GM23338 (cell line): ENCODE data around the gene RDH8. TPM values are rescaled to one million over a fixed set of nuclear protein-coding genes. Genes with fewer than 3 reads are reported as not detected.

Experiments used
- ATAC-seq: fragments of 200-7000 bp; cut with Tn5 transposase; 3 replicates; pipeline ENCODE4 v1.9.1; 2020
- DNase-seq: peaks from one replicate; pipeline ENCODE4 v3.0.0-alpha.2; 2015; ENCODE audit warnings: low spot score
- H2AFZ ChIP-seq: fragments of 200-600 bp; sonication (generic); 2 replicates; pipeline ENCODE4 v1.8.0; 2016; ENCODE audit warnings: antibody characterized with exemption, mild to moderate bottlenecking, moderate library complexity
- H3F3A ChIP-seq: fragments of 200-600 bp; sonication (generic); replicated peaks from 2 replicates; pipeline ENCODE4 v1.8.0; 2017; ENCODE audit warnings: antibody characterized with exemption, mixed run types, low read depth
- H3K27ac ChIP-seq: fragments of 200-600 bp; sonication (generic); 2 replicates; pipeline ENCODE4 v1.6.1; 2016; ENCODE audit warnings: low read depth
- H3K27me3 ChIP-seq: fragments of 200-600 bp; sonication (generic); 2 replicates; pipeline ENCODE4 v1.8.0; 2016; ENCODE audit warnings: mild to moderate bottlenecking, mixed run types, moderate library complexity; ENCODE audit not compliant: insufficient read depth
- H3K36me3 ChIP-seq: fragments of 200-600 bp; sonication (generic); 2 replicates; pipeline ENCODE4 v1.8.0; 2016; ENCODE audit warnings: mild to moderate bottlenecking; ENCODE audit not compliant: insufficient read depth
- H3K4me1 ChIP-seq: fragments of 200-600 bp; sonication (generic); 2 replicates; pipeline ENCODE4 v1.8.0; 2016; ENCODE audit warnings: mild to moderate bottlenecking, moderate library complexity; ENCODE audit not compliant: insufficient read depth
- H3K4me2 ChIP-seq: fragments of 200-600 bp; sonication (generic); 2 replicates; pipeline ENCODE4 v1.7.1; 2017; ENCODE audit warnings: mixed run types
- H3K4me3 ChIP-seq: fragments of 200-600 bp; sonication (generic); 2 replicates; pipeline ENCODE4 v1.6.1; 2016; ENCODE audit warnings: mixed run types
- H3K79me2 ChIP-seq: fragments of 200-600 bp; sonication (generic); replicated peaks from 2 replicates; pipeline ENCODE4 v1.8.0; 2017; ENCODE audit warnings: mild to moderate bottlenecking; ENCODE audit not compliant: insufficient read depth
- H3K9me2 ChIP-seq: fragments of 200-600 bp; sonication (generic); 2 replicates; pipeline ENCODE4 v1.8.0; 2017; ENCODE audit not compliant: insufficient read depth
- H4K20me1 ChIP-seq: fragments of 200-600 bp; sonication (generic); replicated peaks from 2 replicates; pipeline ENCODE4 v1.8.0; 2017; ENCODE audit warnings: mild to moderate bottlenecking; ENCODE audit not compliant: insufficient read depth
- H3K27ac Mint-ChIP-seq: 2 replicates; pipeline ENCODE4 v1.8.0; 2020; ENCODE audit warnings: inconsistent platforms, mild to moderate bottlenecking, moderate library complexity, mixed read lengths
- H3K27me3 Mint-ChIP-seq: 3 replicates; pipeline ENCODE4 v1.8.0; 2022; ENCODE audit warnings: low read depth, mild to moderate bottlenecking, moderate library complexity, mixed read lengths, inconsistent platforms; ENCODE audit not compliant: insufficient read depth, poor library complexity
- H3K36me3 Mint-ChIP-seq: 3 replicates; pipeline ENCODE4 v1.8.0; 2021; ENCODE audit warnings: low read depth, mild to moderate bottlenecking, inconsistent platforms, moderate library complexity, mixed read lengths
- H3K4me1 Mint-ChIP-seq: 3 replicates; pipeline ENCODE4 v1.8.0; 2020; ENCODE audit warnings: mild to moderate bottlenecking, inconsistent platforms, mixed read lengths
- H3K4me3 Mint-ChIP-seq: 3 replicates; pipeline ENCODE4 v1.8.0; 2021; ENCODE audit warnings: moderate library complexity, mild to moderate bottlenecking, inconsistent platforms, mixed read lengths
- H3K9me3 Mint-ChIP-seq: 3 replicates; pipeline ENCODE4 v1.8.0; 2020; ENCODE audit warnings: moderate library complexity, mild to moderate bottlenecking, inconsistent platforms, mixed read lengths
- CREB1 ChIP-seq: fragments of 250-450 bp; sonication (Bioruptor Pico); IDR thresholded peaks from 2 replicates; pipeline ENCODE4 v1.5.0; 2020; ENCODE audit warnings: low read depth, mild to moderate bottlenecking, moderate library complexity
- CTCF ChIP-seq, 2 experiments: fragments of 200-600 bp in 1 of 2; sonication (generic) in 1 of 2; conservative IDR thresholded peaks; 2 replicates each; pipeline versions ENCODE4 v1.5.1 to v1.6.1; 2016 to 2017; ENCODE audit warnings: antibody characterized with exemption in 2 of 2, low read depth in 2 of 2, mild to moderate bottlenecking in 2 of 2, moderate library complexity in 1 of 2
- ETS1 ChIP-seq: IDR thresholded peaks from 2 replicates; pipeline ENCODE4 v1.6.1; 2016; ENCODE audit warnings: antibody characterized with exemption
- EZH2 ChIP-seq: fragments of 200-600 bp; sonication (generic); IDR thresholded peaks from one replicate; pipeline ENCODE4 v1.8.0; 2017; ENCODE audit warnings: antibody characterized with exemption, mild to moderate bottlenecking, low read depth; ENCODE audit not compliant: unreplicated experiment
- EZH2phosphoT487 ChIP-seq: fragments of 200-600 bp; sonication (generic); IDR thresholded peaks from one replicate; pipeline ENCODE4 v1.8.1; 2018; ENCODE audit warnings: antibody characterized with exemption; ENCODE audit not compliant: unreplicated experiment
- JUNB ChIP-seq: IDR thresholded peaks from one replicate; pipeline ENCODE4 v1.6.1; 2016; ENCODE audit warnings: antibody characterized with exemption; ENCODE audit not compliant: unreplicated experiment
- NANOG ChIP-seq: IDR thresholded peaks from 2 replicates; pipeline ENCODE4 v1.6.1; 2016; ENCODE audit warnings: antibody characterized with exemption, borderline replicate concordance
- POLR2AphosphoS5 ChIP-seq: IDR thresholded peaks from 2 replicates; pipeline ENCODE4 v1.6.1; 2016; ENCODE audit warnings: antibody characterized with exemption, low read depth
- STAT1 ChIP-seq: IDR thresholded peaks from one replicate; pipeline ENCODE4 v1.6.1; 2016; ENCODE audit warnings: antibody characterized with exemption; ENCODE audit not compliant: unreplicated experiment
- ZNF114 ChIP-seq: fragments of 250-450 bp; sonication (Bioruptor Pico); IDR thresholded peaks from 2 replicates; pipeline ENCODE4 v1.5.0; 2020; ENCODE audit warnings: mild to moderate bottlenecking, moderate library complexity
- ZNF331 ChIP-seq: fragments of 250-450 bp; sonication (Bioruptor Pico); IDR thresholded peaks from 2 replicates; pipeline ENCODE4 v1.5.0; 2020; ENCODE audit warnings: low read depth, mild to moderate bottlenecking, moderate library complexity
- polyA plus RNA-seq: library from polyadenylated mRNA; unstranded; fragments of >200 nt; fragmentation: Nextera tagmentation; extraction: Ambion mirVana; gene quantifications from 2 replicates; pipeline ENCODE4 v1.2.1, GENCODE V29; 2016
- total RNA-seq: library from RNA; depleted of rRNA; stranded (reverse); fragments of >200 nt; shearing (Covaris generic); gene quantifications from 2 replicates; pipeline ENCODE4 v1.2.3, GENCODE V29; 2014
- TF ChIP-seq, protein P1 (sequence below): IDR thresholded peaks from one replicate; pipeline ENCODE4 v1.6.1; 2018; ENCODE audit warnings: antibody characterized with exemption; ENCODE audit not compliant: unreplicated experiment
- TF ChIP-seq, protein P2 (sequence below): fragments of 250-450 bp; sonication (Bioruptor Pico); IDR thresholded peaks from 2 replicates; pipeline ENCODE4 v1.5.0; 2020; ENCODE audit warnings: mild to moderate bottlenecking, moderate library complexity

Gene RDH8
- total and polyA plus RNA-seq, 2 experiments from 2014 or later: not detected

GRCh38 chr19:9996541-9996940 is 16.7 kb upstream of the RDH8 start:
- H3K27me3 ChIP-seq: no peaks in the 10 kb centered on the region
- no peaks in the 10 kb centered on the region for H3K9me2 ChIP-seq
- H3K27me3 Mint-ChIP-seq: peaks cover 17% of the 10 kb centered on the region
- H3K27ac Mint-ChIP-seq: no peak overlapping the region
- H3K36me3 Mint-ChIP-seq: no peaks in the 10 kb centered on the region
- no peak overlapping the region for H3K4me2 ChIP-seq
- no peak overlapping the region for H3K27ac ChIP-seq
- H3K4me1 ChIP-seq: no peaks in the 10 kb centered on the region
- no peaks in the 10 kb centered on the region for H3F3A ChIP-seq
- no peaks in the 10 kb centered on the region for H3K36me3 ChIP-seq
- peaks cover 3% of the 10 kb centered on the region; the same call in 1 of the 3 replicates for H3K4me1 Mint-ChIP-seq
- H4K20me1 ChIP-seq: no peaks in the 10 kb centered on the region
- TF ChIP-seq ZNF114 (no peak), CREB1 (CRISPR knock-in tag) (no peak), POLR2AphosphoS5 (no peak), CTCF (conservative IDR thresholded peaks at IDR 0.05; ENCODE audit: low read depth in 2 of 2) (no peak), STAT1 (no peak), ETS1 (no peak), EZH2phosphoT487 (no peak), ZNF331 (CRISPR knock-in tag) (no peak), JUNB (no peak), NANOG (no peak), EZH2 (no peak)
- TF ChIP-seq, protein P1, sequence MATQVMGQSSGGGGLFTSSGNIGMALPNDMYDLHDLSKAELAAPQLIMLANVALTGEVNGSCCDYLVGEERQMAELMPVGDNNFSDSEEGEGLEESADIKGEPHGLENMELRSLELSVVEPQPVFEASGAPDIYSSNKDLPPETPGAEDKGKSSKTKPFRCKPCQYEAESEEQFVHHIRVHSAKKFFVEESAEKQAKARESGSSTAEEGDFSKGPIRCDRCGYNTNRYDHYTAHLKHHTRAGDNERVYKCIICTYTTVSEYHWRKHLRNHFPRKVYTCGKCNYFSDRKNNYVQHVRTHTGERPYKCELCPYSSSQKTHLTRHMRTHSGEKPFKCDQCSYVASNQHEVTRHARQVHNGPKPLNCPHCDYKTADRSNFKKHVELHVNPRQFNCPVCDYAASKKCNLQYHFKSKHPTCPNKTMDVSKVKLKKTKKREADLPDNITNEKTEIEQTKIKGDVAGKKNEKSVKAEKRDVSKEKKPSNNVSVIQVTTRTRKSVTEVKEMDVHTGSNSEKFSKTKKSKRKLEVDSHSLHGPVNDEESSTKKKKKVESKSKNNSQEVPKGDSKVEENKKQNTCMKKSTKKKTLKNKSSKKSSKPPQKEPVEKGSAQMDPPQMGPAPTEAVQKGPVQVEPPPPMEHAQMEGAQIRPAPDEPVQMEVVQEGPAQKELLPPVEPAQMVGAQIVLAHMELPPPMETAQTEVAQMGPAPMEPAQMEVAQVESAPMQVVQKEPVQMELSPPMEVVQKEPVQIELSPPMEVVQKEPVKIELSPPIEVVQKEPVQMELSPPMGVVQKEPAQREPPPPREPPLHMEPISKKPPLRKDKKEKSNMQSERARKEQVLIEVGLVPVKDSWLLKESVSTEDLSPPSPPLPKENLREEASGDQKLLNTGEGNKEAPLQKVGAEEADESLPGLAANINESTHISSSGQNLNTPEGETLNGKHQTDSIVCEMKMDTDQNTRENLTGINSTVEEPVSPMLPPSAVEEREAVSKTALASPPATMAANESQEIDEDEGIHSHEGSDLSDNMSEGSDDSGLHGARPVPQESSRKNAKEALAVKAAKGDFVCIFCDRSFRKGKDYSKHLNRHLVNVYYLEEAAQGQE: no peak
- TF ChIP-seq, protein P2, sequence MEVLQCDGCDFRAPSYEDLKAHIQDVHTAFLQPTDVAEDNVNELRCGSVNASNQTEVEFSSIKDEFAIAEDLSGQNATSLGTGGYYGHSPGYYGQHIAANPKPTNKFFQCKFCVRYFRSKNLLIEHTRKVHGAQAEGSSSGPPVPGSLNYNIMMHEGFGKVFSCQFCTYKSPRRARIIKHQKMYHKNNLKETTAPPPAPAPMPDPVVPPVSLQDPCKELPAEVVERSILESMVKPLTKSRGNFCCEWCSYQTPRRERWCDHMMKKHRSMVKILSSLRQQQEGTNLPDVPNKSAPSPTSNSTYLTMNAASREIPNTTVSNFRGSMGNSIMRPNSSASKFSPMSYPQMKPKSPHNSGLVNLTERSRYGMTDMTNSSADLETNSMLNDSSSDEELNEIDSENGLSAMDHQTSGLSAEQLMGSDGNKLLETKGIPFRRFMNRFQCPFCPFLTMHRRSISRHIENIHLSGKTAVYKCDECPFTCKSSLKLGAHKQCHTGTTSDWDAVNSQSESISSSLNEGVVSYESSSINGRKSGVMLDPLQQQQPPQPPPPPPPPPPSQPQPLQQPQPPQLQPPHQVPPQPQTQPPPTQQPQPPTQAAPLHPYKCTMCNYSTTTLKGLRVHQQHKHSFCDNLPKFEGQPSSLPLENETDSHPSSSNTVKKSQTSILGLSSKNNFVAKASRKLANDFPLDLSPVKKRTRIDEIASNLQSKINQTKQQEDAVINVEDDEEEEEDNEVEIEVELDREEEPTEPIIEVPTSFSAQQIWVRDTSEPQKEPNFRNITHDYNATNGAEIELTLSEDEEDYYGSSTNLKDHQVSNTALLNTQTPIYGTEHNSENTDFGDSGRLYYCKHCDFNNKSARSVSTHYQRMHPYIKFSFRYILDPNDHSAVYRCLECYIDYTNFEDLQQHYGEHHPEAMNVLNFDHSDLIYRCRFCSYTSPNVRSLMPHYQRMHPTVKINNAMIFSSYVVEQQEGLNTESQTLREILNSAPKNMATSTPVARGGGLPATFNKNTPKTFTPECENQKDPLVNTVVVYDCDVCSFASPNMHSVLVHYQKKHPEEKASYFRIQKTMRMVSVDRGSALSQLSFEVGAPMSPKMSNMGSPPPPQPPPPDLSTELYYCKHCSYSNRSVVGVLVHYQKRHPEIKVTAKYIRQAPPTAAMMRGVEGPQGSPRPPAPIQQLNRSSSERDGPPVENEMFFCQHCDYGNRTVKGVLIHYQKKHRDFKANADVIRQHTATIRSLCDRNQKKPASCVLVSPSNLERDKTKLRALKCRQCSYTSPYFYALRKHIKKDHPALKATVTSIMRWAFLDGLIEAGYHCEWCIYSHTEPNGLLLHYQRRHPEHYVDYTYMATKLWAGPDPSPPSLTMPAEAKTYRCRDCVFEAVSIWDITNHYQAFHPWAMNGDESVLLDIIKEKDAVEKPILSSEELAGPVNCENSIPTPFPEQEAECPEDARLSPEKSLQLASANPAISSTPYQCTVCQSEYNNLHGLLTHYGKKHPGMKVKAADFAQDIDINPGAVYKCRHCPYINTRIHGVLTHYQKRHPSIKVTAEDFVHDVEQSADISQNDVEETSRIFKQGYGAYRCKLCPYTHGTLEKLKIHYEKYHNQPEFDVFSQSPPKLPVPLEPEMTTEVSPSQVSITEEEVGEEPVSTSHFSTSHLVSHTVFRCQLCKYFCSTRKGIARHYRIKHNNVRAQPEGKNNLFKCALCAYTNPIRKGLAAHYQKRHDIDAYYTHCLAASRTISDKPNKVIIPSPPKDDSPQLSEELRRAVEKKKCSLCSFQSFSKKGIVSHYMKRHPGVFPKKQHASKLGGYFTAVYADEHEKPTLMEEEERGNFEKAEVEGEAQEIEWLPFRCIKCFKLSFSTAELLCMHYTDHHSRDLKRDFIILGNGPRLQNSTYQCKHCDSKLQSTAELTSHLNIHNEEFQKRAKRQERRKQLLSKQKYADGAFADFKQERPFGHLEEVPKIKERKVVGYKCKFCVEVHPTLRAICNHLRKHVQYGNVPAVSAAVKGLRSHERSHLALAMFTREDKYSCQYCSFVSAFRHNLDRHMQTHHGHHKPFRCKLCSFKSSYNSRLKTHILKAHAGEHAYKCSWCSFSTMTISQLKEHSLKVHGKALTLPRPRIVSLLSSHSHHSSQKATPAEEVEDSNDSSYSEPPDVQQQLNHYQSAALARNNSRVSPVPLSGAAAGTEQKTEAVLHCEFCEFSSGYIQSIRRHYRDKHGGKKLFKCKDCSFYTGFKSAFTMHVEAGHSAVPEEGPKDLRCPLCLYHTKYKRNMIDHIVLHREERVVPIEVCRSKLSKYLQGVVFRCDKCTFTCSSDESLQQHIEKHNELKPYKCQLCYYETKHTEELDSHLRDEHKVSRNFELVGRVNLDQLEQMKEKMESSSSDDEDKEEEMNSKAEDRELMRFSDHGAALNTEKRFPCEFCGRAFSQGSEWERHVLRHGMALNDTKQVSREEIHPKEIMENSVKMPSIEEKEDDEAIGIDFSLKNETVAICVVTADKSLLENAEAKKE (CRISPR knock-in tag): no peak
- H2AFZ ChIP-seq: peak overlapping the region; percentile 59; the same call in 1 of the 2 replicates
- ATAC-seq (no peak), DNase-seq (no peak)
- no peak overlapping the region for H3K4me3 ChIP-seq
- H3K79me2 ChIP-seq: no peaks in the 10 kb centered on the region
- no peak overlapping the region for H3K4me3 Mint-ChIP-seq
- H3K9me3 Mint-ChIP-seq: no peaks in the 10 kb centered on the region; the same call in 1 of the 3 replicates
